KMS-11 (cell line): Measurements from ENCODE around the gene NSUN7.

Experiments used
- H2AFZ ChIP-seq: fragments of 200-600 bp; sonication (generic); 2 replicates; pipeline ENCODE4 v1.6.1; 2016; ENCODE audit warnings: antibody characterized with exemption, mixed run types, low read depth
- H3K27ac ChIP-seq: fragments of 200-600 bp; sonication (generic); 2 replicates; pipeline ENCODE4 v1.6.1; 2016; ENCODE audit warnings: mild to moderate bottlenecking, mixed run types
- H3K27me3 ChIP-seq: fragments of 200-600 bp; sonication (generic); 2 replicates; pipeline ENCODE4 v1.6.1; 2017; ENCODE audit warnings: mild to moderate bottlenecking, low read depth, mixed run types, moderate library complexity; ENCODE audit not compliant: insufficient read depth
- H3K36me3 ChIP-seq: fragments of 200-600 bp; sonication (generic); 2 replicates; pipeline ENCODE4 v1.6.1; 2017; ENCODE audit warnings: mild to moderate bottlenecking, mixed run types; ENCODE audit not compliant: insufficient read depth
- H3K4me1 ChIP-seq: fragments of 200-600 bp; sonication (generic); 2 replicates; pipeline ENCODE4 v1.6.1; 2016; ENCODE audit warnings: mild to moderate bottlenecking, low read depth, mixed run types; ENCODE audit not compliant: poor library complexity, severe bottlenecking
- H3K4me2 ChIP-seq: fragments of 200-600 bp; sonication (generic); 2 replicates; pipeline ENCODE4 v1.7.0; 2016; ENCODE audit warnings: mild to moderate bottlenecking, mixed run types
- H3K4me3 ChIP-seq: fragments of 200-600 bp; sonication (generic); IDR thresholded peaks from 2 replicates; pipeline ENCODE4 v1.6.1; 2017; ENCODE audit warnings: low read depth, low read length, mixed read lengths; ENCODE audit not compliant: insufficient read depth
- H3K79me2 ChIP-seq: fragments of 200-600 bp; sonication (generic); 2 replicates; pipeline ENCODE4 v1.6.1; 2016; ENCODE audit warnings: low read depth, mixed run types; ENCODE audit not compliant: insufficient read depth
- H3K9ac ChIP-seq: fragments of 200-600 bp; sonication (generic); 2 replicates; pipeline ENCODE4 v1.6.1; 2016; ENCODE audit warnings: mild to moderate bottlenecking, mixed run types
- H4K20me1 ChIP-seq: fragments of 200-600 bp; sonication (generic); 2 replicates; pipeline ENCODE4 v1.6.1; 2016; ENCODE audit warnings: mild to moderate bottlenecking, mixed run types; ENCODE audit not compliant: insufficient read depth
- CTCF ChIP-seq: fragments of 200-600 bp; sonication (generic); conservative IDR thresholded peaks from 2 replicates; pipeline ENCODE4 v1.6.1; 2017; ENCODE audit warnings: low read depth, mild to moderate bottlenecking, antibody characterized with exemption, low read length, moderate library complexity, mixed read lengths

Gene NSUN7

GRCh38 chr4:40827758-40828157 is 78.0 kb downstream of the NSUN7 start:
- Histone ChIP-seq H3K4me1 (no peaks in the 10 kb centered on the region), H3K4me2 (no peak overlapping the region), H4K20me1 (no peaks in the 10 kb centered on the region), H3K27ac (no peak overlapping the region), H3K36me3 (no peaks in the 10 kb centered on the region), H3K9ac (no peak overlapping the region), H3K27me3 (no peaks in the 10 kb centered on the region), H2AFZ (no peak overlapping the region), H3K79me2 (no peaks in the 10 kb centered on the region), H3K4me3 (no peak overlapping the region)
- no peak for TF ChIP-seq CTCF

DNA sequence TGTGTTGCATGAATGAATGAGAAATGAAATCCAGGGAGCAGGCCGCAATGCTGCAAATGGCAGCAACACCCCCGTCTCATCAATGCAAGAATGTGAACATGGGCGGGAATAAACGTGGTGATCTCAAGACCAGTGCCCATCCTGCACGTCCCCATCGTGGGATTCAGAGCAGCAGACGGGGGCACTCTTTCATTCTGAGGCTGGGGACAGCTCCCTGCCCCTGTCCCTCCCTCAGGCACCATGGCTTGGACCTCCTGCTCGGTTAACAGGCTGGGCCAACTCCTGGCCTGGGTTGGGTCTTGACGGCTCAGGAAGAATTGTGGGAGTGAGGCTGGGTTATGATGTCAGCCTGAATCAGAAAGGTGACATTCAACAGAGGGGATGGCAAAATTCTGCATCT is 78.9 kb downstream of the NSUN7 start:
- no peaks in the 10 kb centered on the region for H3K4me1 ChIP-seq
- H3K27me3 ChIP-seq = no peaks in the 10 kb centered on the region
- no peak overlapping the region for H3K9ac ChIP-seq
- H3K36me3 ChIP-seq = no peaks in the 10 kb centered on the region
- no peak overlapping the region for H3K27ac ChIP-seq
- no peak overlapping the region for H3K4me2 ChIP-seq
- TF ChIP-seq CTCF = no peak
- no peaks in the 10 kb centered on the region for H4K20me1 ChIP-seq
- H3K4me3 ChIP-seq = no peak overlapping the region
- H3K79me2 ChIP-seq = no peaks in the 10 kb centered on the region
- H2AFZ ChIP-seq = no peak overlapping the region

- Histone ChIP-seq H3K4me2 (no peak overlapping the region), H3K36me3 (no peaks in the 10 kb centered on the region), H3K9ac (no peak overlapping the region), H3K79me2 (no peaks in the 10 kb centered on the region), H3K4me3 (no peak overlapping the region), H3K4me1 (no peaks in the 10 kb centered on the region), H3K27ac (no peak overlapping the region), H3K27me3 (no peaks in the 10 kb centered on the region), H4K20me1 (no peaks in the 10 kb centered on the region), H2AFZ (no peak overlapping the region)
- TF ChIP-seq CTCF = no peak
These were observed 79.8 kb downstream of the NSUN7 start for GRCh38 chr4:40829586-40829985.

DNA sequence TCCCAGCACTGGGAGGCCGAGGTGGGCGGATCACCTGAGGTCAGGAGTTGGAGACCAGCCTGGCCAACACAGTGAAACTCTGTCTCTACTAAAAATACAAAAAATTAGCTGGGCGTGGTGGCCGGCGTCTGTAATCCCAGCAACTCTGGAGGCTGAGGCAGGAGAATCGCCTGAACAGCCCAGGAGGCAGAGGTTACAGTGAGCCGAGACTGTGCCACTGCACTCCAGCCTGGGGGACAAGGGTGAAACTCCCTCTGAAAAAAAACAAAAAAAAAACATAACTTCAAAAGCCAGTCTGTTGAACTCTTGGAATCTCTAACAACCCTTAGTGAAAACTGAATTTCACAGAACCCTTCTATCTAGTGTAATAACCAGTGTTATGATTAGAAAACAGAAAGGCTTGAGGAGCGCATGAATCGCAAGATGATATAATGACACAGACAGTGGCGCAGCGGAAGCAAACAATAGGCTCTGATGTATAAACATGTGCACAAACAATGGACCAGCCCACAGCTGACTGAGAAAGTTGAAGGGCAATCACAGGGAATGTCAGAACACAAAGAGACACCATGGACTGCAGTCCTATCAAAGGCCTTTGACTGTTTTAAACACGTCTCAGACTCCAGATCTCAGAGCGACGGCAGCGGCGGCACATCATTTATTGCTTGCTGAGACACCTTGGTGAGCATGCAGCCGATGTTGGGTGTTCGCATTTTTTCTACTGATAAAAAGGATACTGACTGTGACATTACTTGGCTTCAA is 81.6 kb downstream of the NSUN7 start:
- no peak overlapping the region for H3K4me2 ChIP-seq
- no peak overlapping the region for H3K4me3 ChIP-seq
- H4K20me1 ChIP-seq = no peaks in the 10 kb centered on the region
- no peaks in the 10 kb centered on the region for H3K27me3 ChIP-seq
- H2AFZ ChIP-seq = no peak overlapping the region
- no peaks in the 10 kb centered on the region for H3K36me3 ChIP-seq
- H3K9ac ChIP-seq = no peak overlapping the region
- no peak for TF ChIP-seq CTCF
- no peak overlapping the region for H3K27ac ChIP-seq
- no peaks in the 10 kb centered on the region for H3K4me1 ChIP-seq
- no peaks in the 10 kb centered on the region for H3K79me2 ChIP-seq
